ENCODE data around the gene CBX5. TPM values are rescaled to one million over a fixed set of nuclear protein-coding genes. Genes with fewer than 3 reads are reported as not detected.
A peak's percentile ranks its signal among the peaks of the same experiment; 100 is the strongest.

Gene CBX5
- total and polyA plus RNA-seq, 9 of the 15 experiments (the other 6 are each of a cell fraction or from before 2014, with no cell fraction given), result 32.6 to 102 (median 59.2) TPM

GRCh38 chr12:54294953-54295566 lies 15.1 kb upstream of the CBX5 start (continued):
- TF ChIP-seq ZNF318 (IDR thresholded peaks at IDR 0.05; ENCODE audit: borderline replicate concordance in 1 of 2, low read depth in 1 of 2) (no peak), CBFA2T2 (conservative IDR thresholded peaks at IDR 0.05) (0 out of 2 replicates have a peak, but pooled peaks have one; percentile 12), ZBTB26 (CRISPR knock-in tag; IDR thresholded peaks at IDR 0.05) (no peak), ZNF140 (CRISPR knock-in tag; IDR thresholded peaks at IDR 0.05) (no peak), POLR2B (IDR thresholded peaks at IDR 0.05; ENCODE audit: low read depth, partially characterized antibody) (peak; percentile 65), MLLT1 (IDR thresholded peaks at IDR 0.05) (peak; percentile 91 to 96), GMEB1 (CRISPR knock-in tag; IDR thresholded peaks at IDR 0.05) (no peak), SIRT6 (IDR thresholded peaks at IDR 0.05; ENCODE audit: low read depth, low read length) (peak; percentile 60), HES1 (IDR thresholded peaks at IDR 0.05; ENCODE audit: low read depth) (no peak), ZNF668 (CRISPR knock-in tag; IDR thresholded peaks at IDR 0.05) (no peak), SUPT5H (IDR thresholded peaks at IDR 0.05) (peak; percentile 78), ZNF133 (CRISPR knock-in tag; IDR thresholded peaks at IDR 0.05) (no peak), ELF1 (tag; IDR thresholded peaks at IDR 0.05) (no peak), ZNF311 (CRISPR knock-in tag; IDR thresholded peaks at IDR 0.05) (no peak), U2AF1 (optimal IDR thresholded peaks at IDR 0.05; ENCODE audit: low read depth, low read length) (no peak), LARP7 (IDR thresholded peaks at IDR 0.05) (peak; percentile 94)
